GM13977 (cell line): ENCODE results near the gene TRPM2.

Source experiments
- DNase-seq: peaks from one replicate; pipeline ENCODE4 v3.0.0; 2012; ENCODE audit warnings: low spot score
- CTCF ChIP-seq: IDR thresholded peaks from 2 replicates; pipeline ENCODE4 v1.5.1; 2012; ENCODE audit warnings: mild to moderate bottlenecking, control low read depth; ENCODE audit not compliant: insufficient read depth; ENCODE audit errors: extremely low read depth, missing control alignments
- in situ Hi-C: fragments of 300-500 bp; cut with MboI; formaldehyde crosslinking; loops from one replicate; pipeline ENCODE4 v1.12.0; 2022; ENCODE audit warnings: low sequenced_read_pairs, low pct_unique_long_range_greater_than_20kb, mixed read lengths, inconsistent platforms; ENCODE audit not compliant: unreplicated experiment

Gene TRPM2

GRCh38 chr21:44461464-44462001 lies 108.1 kb downstream of the TRPM2 start:
- no peak for DNase-seq
- TF ChIP-seq CTCF: no peak
- in situ Hi-C loops: loop anchor here (25.0 kb wide), 1 partner anchor 374 kb away; no protein-coding TSS in a partner anchor

GRCh38 chr21:44462086-44462833 lies 108.8 kb downstream of the TRPM2 start:
- DNase-seq: no peak
- in situ Hi-C loops: loop anchor here (25.0 kb wide), 1 partner anchor 375 kb away; no protein-coding TSS in a partner anchor
- TF ChIP-seq CTCF: no peak

GRCh38 chr21:44462834-44463200 lies 109.4 kb downstream of the TRPM2 start:
- no peak for DNase-seq
- in situ Hi-C loops: loop anchor here (25.0 kb wide), 1 partner anchor 376 kb away; no protein-coding TSS in a partner anchor
- no peak for TF ChIP-seq CTCF

- in situ Hi-C loops: loop anchor here (25.0 kb wide), 1 partner anchor 376 kb away; no protein-coding TSS in a partner anchor
- no peak for TF ChIP-seq CTCF
- no peak for DNase-seq
Observed at GRCh38 chr21:44463724-44464123, 110.3 kb downstream of the TRPM2 start.

- no peak for TF ChIP-seq CTCF
- in situ Hi-C loops: loop anchor here (25.0 kb wide), 1 partner anchor 377 kb away; no protein-coding TSS in a partner anchor
- no peak for DNase-seq
Observed at GRCh38 chr21:44464351-44464750, 110.9 kb downstream of the TRPM2 start.

GRCh38 chr21:44466351-44466954 lies 113.0 kb downstream of the TRPM2 start:
- TF ChIP-seq CTCF: no peak
- in situ Hi-C loops: loop anchor here (25.0 kb wide), 1 partner anchor 379 kb away; no protein-coding TSS in a partner anchor
- no peak for DNase-seq
